IMR-90 (cell line): ENCODE results near the gene CSRP1. TPM values are rescaled to one million over a fixed set of nuclear protein-coding genes. Genes with fewer than 3 reads are reported as not detected.

Experiments
- ATAC-seq: fragments of 200-7000 bp; cut with Tn5 transposase; 2 replicates; pipeline ENCODE4 v1.9.1; 2020; ENCODE audit warnings: low read depth, mild to moderate bottlenecking, moderate library complexity
- BruUV-seq: library from RNA; stranded (reverse); fragments of 400-500 nt; replicated peaks from 2 replicates; lab custom pipeline; 2021; lab: Mats Ljungman, UMichigan
- CTCF ChIA-PET: fragments of 300-600 bp; formaldehyde crosslinking; extraction: SDS; loops from one replicate; lab custom pipeline; 2021; ENCODE audit warnings: antibody characterized with exemption; lab: Yijun Ruan, JAX
- POLR2A ChIA-PET: fragments of 300-600 bp; sonication (Branson Sonifier 250); formaldehyde crosslinking; loops from one replicate; lab custom pipeline; 2022; ENCODE audit warnings: antibody characterized with exemption; ENCODE audit not compliant: unreplicated experiment; lab: Charles Lee
- DNase-seq: peaks from one replicate; pipeline ENCODE4 v3.0.0; 2013
- H2AFZ ChIP-seq: replicated peaks from 2 replicates; pipeline ENCODE3; 2013; ENCODE audit warnings: low read length, mild to moderate bottlenecking; ENCODE audit not compliant: poor library complexity
- H2AK5ac ChIP-seq: 2 replicates; pipeline ENCODE4 v1.6.1; 2013; ENCODE audit warnings: low read depth, low read length, inconsistent platforms
- H2AK9ac ChIP-seq: replicated peaks from 2 replicates; pipeline ENCODE3; 2013; ENCODE audit warnings: mild to moderate bottlenecking, low read depth, low read length, moderate library complexity; ENCODE audit not compliant: poor library complexity
- H2BK120ac ChIP-seq: 2 replicates; pipeline ENCODE4 v1.6.1; 2013; ENCODE audit warnings: low read depth, low read length, inconsistent platforms
- H2BK15ac ChIP-seq: 3 replicates; pipeline ENCODE4 v1.6.1; 2013; ENCODE audit warnings: low read depth, low read length, inconsistent platforms
- H2BK20ac ChIP-seq: 2 replicates; pipeline ENCODE4 v1.6.1; 2013; ENCODE audit warnings: low read depth, mild to moderate bottlenecking, inconsistent platforms, low read length, moderate library complexity
- H2BK5ac ChIP-seq: 2 replicates; pipeline ENCODE4 v1.6.1; 2013; ENCODE audit warnings: mild to moderate bottlenecking, low read depth, low read length, inconsistent platforms; ENCODE audit not compliant: poor library complexity, severe bottlenecking
- H3K14ac ChIP-seq: replicated peaks from 2 replicates; pipeline ENCODE4 v1.6.1; 2013; ENCODE audit warnings: low read depth, low read length, inconsistent platforms
- H3K18ac ChIP-seq: 2 replicates; pipeline ENCODE4 v1.6.1; 2013; ENCODE audit warnings: low read depth, low read length, control low read depth
- H3K23ac ChIP-seq: 2 replicates; pipeline ENCODE4 v1.6.1; 2013; ENCODE audit warnings: low read depth, low read length, inconsistent platforms
- H3K27ac ChIP-seq: 2 replicates; pipeline ENCODE4 v1.5.1; 2013; ENCODE audit warnings: mild to moderate bottlenecking, control low read depth, low read length; ENCODE audit not compliant: insufficient read depth
- H3K27me3 ChIP-seq: 2 replicates; pipeline ENCODE4 v1.6.1; 2013; ENCODE audit warnings: low read length; ENCODE audit not compliant: control insufficient read depth, insufficient read depth
- H3K36me3 ChIP-seq: 2 replicates; pipeline ENCODE4 v1.6.1; 2013; ENCODE audit warnings: low read length, mixed read lengths; ENCODE audit not compliant: control insufficient read depth, insufficient read depth
- H3K4ac ChIP-seq: 2 replicates; pipeline ENCODE4 v1.6.1; 2013; ENCODE audit warnings: low read depth, low read length, inconsistent platforms
- H3K4me1 ChIP-seq: 2 replicates; pipeline ENCODE4 v1.6.1; 2013; ENCODE audit warnings: low read length, mixed read lengths; ENCODE audit not compliant: control insufficient read depth, insufficient read depth
- H3K4me2 ChIP-seq: 2 replicates; pipeline ENCODE4 v1.6.1; 2013; ENCODE audit warnings: low read depth, mild to moderate bottlenecking, control low read depth, low read length, moderate library complexity
- H3K4me3 ChIP-seq: 2 replicates; pipeline ENCODE4 v1.5.1; 2013; ENCODE audit warnings: low read depth, mild to moderate bottlenecking, control low read depth, low read length, moderate library complexity; ENCODE audit not compliant: insufficient read depth
- H3K56ac ChIP-seq: 2 replicates; pipeline ENCODE4 v1.6.1; 2013; ENCODE audit warnings: low read length, inconsistent platforms; ENCODE audit not compliant: insufficient read depth; ENCODE audit errors: extremely low read depth
- H3K79me1 ChIP-seq, 2 experiments: 2 replicates each; pipeline ENCODE4 v1.6.1; 2013; ENCODE audit warnings: low read length in 2 of 2, inconsistent platforms in 1 of 2, low read depth in 1 of 2
- H3K9ac ChIP-seq: 2 replicates; pipeline ENCODE4 v1.6.1; 2013; ENCODE audit warnings: low read depth, low read length, control low read depth
- H3K9me1 ChIP-seq: 2 replicates; pipeline ENCODE4 v1.6.1; 2013; ENCODE audit warnings: low read length, inconsistent platforms; ENCODE audit not compliant: insufficient read depth
- H3K9me3 ChIP-seq: 2 replicates; pipeline ENCODE4 v1.6.1; 2013; ENCODE audit warnings: low read length; ENCODE audit not compliant: control insufficient read depth, insufficient read depth
- H4K20me1 ChIP-seq: 2 replicates; pipeline ENCODE4 v1.6.1; 2013; ENCODE audit warnings: low read length, inconsistent platforms; ENCODE audit not compliant: insufficient read depth
- H4K5ac ChIP-seq: 2 replicates; pipeline ENCODE4 v1.6.1; 2013; ENCODE audit warnings: mild to moderate bottlenecking, low read depth, low read length, control low read depth
- H4K8ac ChIP-seq, 2 experiments: 2 replicates each; pipeline ENCODE4 v1.6.1; 2013; ENCODE audit warnings: low read depth in 2 of 2, low read length in 2 of 2, control low read depth in 1 of 2, inconsistent platforms in 1 of 2
- H4K91ac ChIP-seq: 2 replicates; pipeline ENCODE4 v1.6.1; 2013; ENCODE audit warnings: low read depth, low read length, inconsistent platforms; ENCODE audit not compliant: insufficient read depth
- BHLHE40 ChIP-seq: fragments of 150-350 bp; IDR thresholded peaks from 2 replicates; pipeline ENCODE4 v1.6.1; 2016; ENCODE audit warnings: mild to moderate bottlenecking, low read depth, low read length
- CEBPB ChIP-seq: IDR thresholded peaks from 2 replicates; pipeline ENCODE4 v1.6.1; 2012; ENCODE audit warnings: low read depth, low read length, improper control_type of control experiment
- MAFK ChIP-seq: IDR thresholded peaks from 2 replicates; pipeline ENCODE4 v1.6.1; 2012; ENCODE audit warnings: low read depth, low read length, improper control_type of control experiment
- MXI1 ChIP-seq: IDR thresholded peaks from 2 replicates; pipeline ENCODE4 v1.6.1; 2012; ENCODE audit warnings: low read depth, mild to moderate bottlenecking, low read length, moderate library complexity, borderline replicate concordance
- POLR2A ChIP-seq: IDR thresholded peaks from 2 replicates; pipeline ENCODE4 v1.6.1; 2012; ENCODE audit warnings: mild to moderate bottlenecking, low read depth, low read length
- RCOR1 ChIP-seq: IDR thresholded peaks from 2 replicates; pipeline ENCODE4 v1.6.1; 2012; ENCODE audit warnings: mild to moderate bottlenecking, low read length, improper control_type of control experiment; ENCODE audit not compliant: insufficient replicate concordance
- RFX5 ChIP-seq: IDR thresholded peaks from 2 replicates; pipeline ENCODE4 v1.8.0; 2012; ENCODE audit warnings: low read depth, mild to moderate bottlenecking, low read length, moderate library complexity
- SMC3 ChIP-seq: fragments of 150-350 bp; IDR thresholded peaks from 2 replicates; pipeline ENCODE4 v1.6.1; 2016; ENCODE audit warnings: low read depth, mild to moderate bottlenecking, antibody characterized with exemption, low read length, moderate library complexity
- WGBS, 2 experiments: methylation state at CpG; one replicate each; pipeline versions ENCODE4 v1.1.5 to v1.1.7; 2013; ENCODE audit warnings: missing lambda C conversion rate in 2 of 2; ENCODE audit not compliant: insufficient read length in 1 of 2; ENCODE audit errors: extremely low coverage in 2 of 2; 5-methylcytosine and 5-hydroxymethylcytosine counted together
- dilution Hi-C: fragments of 300-500 bp; cut with HindIII; formaldehyde crosslinking; loops from one replicate; pipeline ENCODE4 v1.14.3; 2018; ENCODE audit warnings: low sequenced_read_pairs; ENCODE audit not compliant: unreplicated experiment
- in situ Hi-C: fragments of 300-500 bp; cut with MboI; formaldehyde crosslinking; loops from 3 replicates; pipeline ENCODE4 v1.14.3; 2019; ENCODE audit warnings: low sequenced_read_pairs, inconsistent platforms, mixed read lengths
- intact Hi-C: fragments of 100-400 bp; cut with micrococcal nuclease; formaldehyde crosslinking; loops from 2 replicates; pipeline ENCODE4 v1.10.0; 2022
- polyA plus RNA-seq, 3 experiments: library from polyadenylated mRNA; depleted of rRNA; stranded (reverse); fragments of >200 nt; gene quantifications; 2 replicates each; pipeline ENCODE4 v1.2.3, GENCODE V29; 2012; ENCODE audit warnings: low replicate concordance in 1 of 3
- total RNA-seq: library from RNA; depleted of rRNA; stranded (reverse); fragments of >200 nt; gene quantifications from 2 replicates; pipeline ENCODE4 v1.2.3, GENCODE V29; 2012
- TF ChIP-seq, protein P1 (sequence below): fragments of 150-350 bp; IDR thresholded peaks from 2 replicates; pipeline ENCODE4 v1.6.1; 2016; ENCODE audit warnings: low read depth, mild to moderate bottlenecking, low read length, moderate library complexity, borderline replicate concordance
- TF ChIP-seq, protein P2 (sequence below): conservative IDR thresholded peaks from 2 replicates; pipeline ENCODE4 v1.5.1; 2012; ENCODE audit warnings: mild to moderate bottlenecking, low read depth, low read length, improper control_type of control experiment

Gene CSRP1
- total and polyA plus RNA-seq, 2 of the 4 experiments (the other 2 are of a cell fraction): 1,037 to 1,498 TPM

DNA sequence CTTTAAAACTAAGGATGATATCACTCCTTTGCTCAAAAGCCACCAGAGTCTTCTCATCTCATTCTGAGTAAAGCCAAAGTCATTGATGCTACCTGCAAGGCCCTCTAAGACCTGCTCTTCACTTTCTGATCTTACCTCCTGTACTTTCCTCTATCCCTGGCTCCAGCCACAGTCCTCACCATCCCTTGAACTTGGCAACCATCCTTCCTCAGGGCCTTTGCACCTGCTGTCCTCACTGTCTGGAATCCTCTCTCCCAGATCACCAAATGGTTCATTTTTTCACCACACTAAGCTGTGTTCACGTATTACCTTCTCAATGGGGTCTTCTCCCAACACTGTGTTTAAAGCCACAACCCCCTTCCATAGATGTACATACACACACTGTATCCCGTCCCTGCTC, 33.6 kb downstream of the CSRP1 start:
- H3K4me1 ChIP-seq: peaks cover 19% of the 10 kb centered on the region
- no peak overlapping the region for H3K56ac ChIP-seq
- H3K9me1 ChIP-seq: peaks cover 11% of the 10 kb centered on the region; the same call in 1 of the 2 replicates
- no peak overlapping the region for H2BK15ac ChIP-seq
- no peak overlapping the region for H2AFZ ChIP-seq
- H3K9ac ChIP-seq: no peak overlapping the region
- no peaks in the 10 kb centered on the region for H3K27me3 ChIP-seq
- intact Hi-C loops (no loop called here), in situ Hi-C loops (no loop called here), dilution Hi-C loops (no loop called here)
- ChIA-PET CTCF (no interaction called here), POLR2A (no interaction called here)
- H2AK5ac ChIP-seq: peak overlapping the region; percentile 42; the same call in 1 of the 2 replicates
- no peak overlapping the region for H3K14ac ChIP-seq
- H2BK20ac ChIP-seq: no peak overlapping the region
- no peak overlapping the region for H2BK5ac ChIP-seq
- TF ChIP-seq POLR2A: no peak
- TF ChIP-seq BHLHE40: no peak
- no peak for TF ChIP-seq CEBPB
- TF ChIP-seq, protein P1, sequence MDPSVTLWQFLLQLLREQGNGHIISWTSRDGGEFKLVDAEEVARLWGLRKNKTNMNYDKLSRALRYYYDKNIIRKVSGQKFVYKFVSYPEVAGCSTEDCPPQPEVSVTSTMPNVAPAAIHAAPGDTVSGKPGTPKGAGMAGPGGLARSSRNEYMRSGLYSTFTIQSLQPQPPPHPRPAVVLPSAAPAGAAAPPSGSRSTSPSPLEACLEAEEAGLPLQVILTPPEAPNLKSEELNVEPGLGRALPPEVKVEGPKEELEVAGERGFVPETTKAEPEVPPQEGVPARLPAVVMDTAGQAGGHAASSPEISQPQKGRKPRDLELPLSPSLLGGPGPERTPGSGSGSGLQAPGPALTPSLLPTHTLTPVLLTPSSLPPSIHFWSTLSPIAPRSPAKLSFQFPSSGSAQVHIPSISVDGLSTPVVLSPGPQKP: no peak
- no peak for TF ChIP-seq MXI1
- TF ChIP-seq, protein P2, sequence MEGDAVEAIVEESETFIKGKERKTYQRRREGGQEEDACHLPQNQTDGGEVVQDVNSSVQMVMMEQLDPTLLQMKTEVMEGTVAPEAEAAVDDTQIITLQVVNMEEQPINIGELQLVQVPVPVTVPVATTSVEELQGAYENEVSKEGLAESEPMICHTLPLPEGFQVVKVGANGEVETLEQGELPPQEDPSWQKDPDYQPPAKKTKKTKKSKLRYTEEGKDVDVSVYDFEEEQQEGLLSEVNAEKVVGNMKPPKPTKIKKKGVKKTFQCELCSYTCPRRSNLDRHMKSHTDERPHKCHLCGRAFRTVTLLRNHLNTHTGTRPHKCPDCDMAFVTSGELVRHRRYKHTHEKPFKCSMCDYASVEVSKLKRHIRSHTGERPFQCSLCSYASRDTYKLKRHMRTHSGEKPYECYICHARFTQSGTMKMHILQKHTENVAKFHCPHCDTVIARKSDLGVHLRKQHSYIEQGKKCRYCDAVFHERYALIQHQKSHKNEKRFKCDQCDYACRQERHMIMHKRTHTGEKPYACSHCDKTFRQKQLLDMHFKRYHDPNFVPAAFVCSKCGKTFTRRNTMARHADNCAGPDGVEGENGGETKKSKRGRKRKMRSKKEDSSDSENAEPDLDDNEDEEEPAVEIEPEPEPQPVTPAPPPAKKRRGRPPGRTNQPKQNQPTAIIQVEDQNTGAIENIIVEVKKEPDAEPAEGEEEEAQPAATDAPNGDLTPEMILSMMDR: no peak
- TF ChIP-seq RCOR1: no peak
- no peak for TF ChIP-seq SMC3
- TF ChIP-seq RFX5: no peak
- TF ChIP-seq MAFK: no peak
- H2AK9ac ChIP-seq: no peak overlapping the region
- no peak overlapping the region for H3K23ac ChIP-seq
- H3K4me3 ChIP-seq: no peak overlapping the region
- peaks cover 5 to 19% of the 10 kb centered on the region in 2 experiments; a peak in 2 of 4 replicates for H3K79me1 ChIP-seq
- no peak overlapping the region for H2BK120ac ChIP-seq
- no peak overlapping the region for H3K27ac ChIP-seq
- no peak overlapping the region for H3K18ac ChIP-seq
- DNase-seq (no peak), ATAC-seq (no peak)
- no peak overlapping the region for H3K4ac ChIP-seq
- no peak overlapping the region for H4K5ac ChIP-seq
- no peak overlapping the region for H4K8ac ChIP-seq
- no peak overlapping the region for H4K91ac ChIP-seq
- 100% methylated on average over 1 of the region's 2 CpGs; no CpG with 5 or more reads in 1 of the 2 experiments for WGBS, 2 experiments
- no peaks in the 10 kb centered on the region for H3K36me3 ChIP-seq
- no peaks in the 10 kb centered on the region; the same call in 1 of the 2 replicates for H4K20me1 ChIP-seq
- BruUV-seq: no TSS peak
- H3K4me2 ChIP-seq: no peak overlapping the region
- no peaks in the 10 kb centered on the region for H3K9me3 ChIP-seq
